GM12875 (cell line): ENCODE results near the gene VMP1.
"Not testable (repeated sequence)": the region's sequence is repeated elsewhere in the genome, so short reads cannot be mapped to it uniquely, and the experiment has no call there.

Experiments
- H3K4me3 ChIP-seq: one replicate; pipeline ENCODE4 v1.5.1; 2011; ENCODE audit warnings: low read depth, low read length, control low read depth
- TF ChIP-seq, protein P1 (sequence below): IDR thresholded peaks from 2 replicates; pipeline ENCODE4 v1.5.1; 2011; ENCODE audit warnings: low read depth, mild to moderate bottlenecking, control low read depth, inconsistent platforms, low read length, moderate library complexity, borderline replicate concordance; ENCODE audit not compliant: insufficient read depth

VMP1 gene

DNA sequence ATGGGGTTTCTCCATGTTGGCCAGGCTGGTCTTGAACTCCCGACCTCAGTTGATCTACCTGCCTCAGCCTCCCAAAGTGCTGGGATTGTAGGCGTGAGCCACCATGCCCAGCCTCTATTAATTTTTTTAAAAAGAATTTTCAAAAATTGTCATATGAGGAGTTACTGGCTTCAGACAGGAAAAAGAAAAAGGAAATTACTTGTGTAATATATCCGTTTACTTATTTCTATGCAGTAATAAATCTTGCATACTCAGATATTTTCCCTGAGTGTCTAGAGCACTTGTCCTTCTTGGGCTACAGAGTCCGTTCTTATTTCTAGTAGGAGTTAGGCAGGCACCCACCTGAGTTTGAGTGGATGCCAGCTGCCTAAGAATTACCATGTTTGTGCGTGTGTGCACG lies 85.8 kb downstream of the VMP1 start:
- H3K4me3 ChIP-seq, result no peak overlapping the region
- TF ChIP-seq, protein P1, sequence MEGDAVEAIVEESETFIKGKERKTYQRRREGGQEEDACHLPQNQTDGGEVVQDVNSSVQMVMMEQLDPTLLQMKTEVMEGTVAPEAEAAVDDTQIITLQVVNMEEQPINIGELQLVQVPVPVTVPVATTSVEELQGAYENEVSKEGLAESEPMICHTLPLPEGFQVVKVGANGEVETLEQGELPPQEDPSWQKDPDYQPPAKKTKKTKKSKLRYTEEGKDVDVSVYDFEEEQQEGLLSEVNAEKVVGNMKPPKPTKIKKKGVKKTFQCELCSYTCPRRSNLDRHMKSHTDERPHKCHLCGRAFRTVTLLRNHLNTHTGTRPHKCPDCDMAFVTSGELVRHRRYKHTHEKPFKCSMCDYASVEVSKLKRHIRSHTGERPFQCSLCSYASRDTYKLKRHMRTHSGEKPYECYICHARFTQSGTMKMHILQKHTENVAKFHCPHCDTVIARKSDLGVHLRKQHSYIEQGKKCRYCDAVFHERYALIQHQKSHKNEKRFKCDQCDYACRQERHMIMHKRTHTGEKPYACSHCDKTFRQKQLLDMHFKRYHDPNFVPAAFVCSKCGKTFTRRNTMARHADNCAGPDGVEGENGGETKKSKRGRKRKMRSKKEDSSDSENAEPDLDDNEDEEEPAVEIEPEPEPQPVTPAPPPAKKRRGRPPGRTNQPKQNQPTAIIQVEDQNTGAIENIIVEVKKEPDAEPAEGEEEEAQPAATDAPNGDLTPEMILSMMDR, result no peak

DNA sequence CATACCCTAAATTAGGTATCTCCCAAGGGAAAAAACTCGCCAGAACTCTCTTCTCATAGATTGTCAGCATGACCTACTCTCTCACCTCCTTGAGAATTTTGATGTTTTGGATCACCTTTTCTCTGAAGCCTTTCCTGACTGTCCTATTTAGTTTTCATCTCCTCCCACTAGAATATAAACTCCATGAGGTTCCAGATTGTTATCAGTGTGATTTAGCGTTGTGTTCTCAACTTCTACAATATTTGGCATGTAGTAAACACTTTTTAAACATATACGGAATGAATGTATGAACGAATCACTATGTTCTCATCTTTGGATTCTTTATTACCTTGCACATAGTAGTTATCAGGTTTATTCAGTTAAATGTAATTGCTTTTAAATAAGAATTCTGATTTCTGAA lies 88.7 kb downstream of the VMP1 start:
- TF ChIP-seq, protein P1, result no peak
- H3K4me3 ChIP-seq, result no peak overlapping the region

DNA sequence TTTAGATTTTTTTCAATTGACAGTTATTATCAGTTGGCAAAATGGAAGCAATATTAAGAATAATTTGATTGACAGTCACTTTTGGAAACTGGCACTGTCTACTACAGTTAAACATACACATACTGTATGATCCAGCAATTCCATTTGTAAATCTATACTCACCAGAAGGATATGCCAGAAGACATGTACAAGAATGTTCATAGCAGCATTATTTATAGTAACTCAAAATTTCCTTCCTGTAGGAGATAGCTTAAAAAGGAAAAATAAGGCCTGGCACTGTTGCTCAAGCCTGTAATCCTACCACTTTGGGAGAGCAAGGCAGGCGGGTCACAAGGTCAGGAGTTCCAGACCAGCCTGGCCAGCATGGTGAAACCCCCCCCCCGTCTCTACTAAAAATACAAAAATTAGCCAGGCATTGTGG lies 89.3 kb downstream of the VMP1 start:
- TF ChIP-seq, protein P1, result no peak

DNA sequence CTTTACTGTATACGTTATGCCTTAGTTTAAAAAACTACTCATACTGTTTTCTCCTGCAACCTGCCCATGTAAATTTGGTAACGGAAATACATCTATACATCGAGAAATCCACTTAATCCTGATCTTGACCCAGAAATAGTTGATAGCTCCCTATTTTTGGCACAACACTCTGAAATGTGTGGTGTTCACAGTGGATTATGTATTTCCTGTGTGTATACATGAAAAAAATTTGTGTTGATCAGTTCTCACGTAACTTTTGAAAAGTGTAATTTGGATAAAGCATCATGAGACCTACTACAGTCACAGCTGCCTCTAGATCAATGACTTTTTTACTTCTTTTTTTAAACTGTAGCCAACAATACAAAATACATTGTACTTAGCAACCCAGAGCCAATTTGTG lies 90.7 kb downstream of the VMP1 start:
- no peak overlapping the region for H3K4me3 ChIP-seq
- TF ChIP-seq, protein P1, result no peak

More for the DNA sequence above, 89.3 kb downstream of the VMP1 start:
- H3K4me3 ChIP-seq, result no peak overlapping the region

DNA sequence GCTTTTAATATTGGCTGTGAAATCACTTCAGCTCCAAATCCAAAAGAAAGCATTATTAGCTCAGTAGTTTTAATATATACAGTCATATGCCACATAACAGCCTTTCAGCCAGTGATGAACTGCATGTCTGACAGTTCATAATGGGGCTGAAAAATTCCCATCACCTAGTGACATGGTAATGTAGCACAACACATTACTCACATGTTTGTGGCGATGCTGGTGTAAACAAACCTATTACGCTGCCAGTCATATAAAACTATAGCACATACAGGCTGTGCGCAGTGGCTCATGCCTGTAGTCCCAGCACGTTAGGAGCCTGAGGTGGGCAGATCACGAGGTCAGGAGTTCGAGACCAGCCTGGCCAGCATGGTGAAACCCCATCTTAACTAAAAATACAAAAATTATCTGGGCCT lies 93.1 kb downstream of the VMP1 start:
- H3K4me3 ChIP-seq, result no peak overlapping the region
- TF ChIP-seq, protein P1, result no peak

DNA sequence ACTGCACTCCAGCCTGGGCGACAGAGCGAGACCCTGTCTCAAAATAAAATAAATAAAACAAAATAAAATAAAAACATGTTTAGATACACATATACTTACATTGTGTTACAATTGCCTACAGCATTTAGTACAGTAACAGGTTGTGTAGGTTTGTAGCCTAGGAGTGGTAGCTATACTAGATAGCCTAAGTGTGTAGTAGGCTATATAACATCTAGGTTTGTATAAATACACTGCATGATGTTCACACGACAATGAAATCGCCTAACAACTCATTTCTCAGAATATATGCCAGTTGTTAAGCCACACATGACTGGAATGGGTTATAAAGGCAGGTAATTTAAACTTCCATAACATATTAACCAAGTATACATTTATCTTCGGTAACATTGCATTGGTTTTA lies 94.7 kb downstream of the VMP1 start:
- H3K4me3 ChIP-seq, result no peak overlapping the region

DNA sequence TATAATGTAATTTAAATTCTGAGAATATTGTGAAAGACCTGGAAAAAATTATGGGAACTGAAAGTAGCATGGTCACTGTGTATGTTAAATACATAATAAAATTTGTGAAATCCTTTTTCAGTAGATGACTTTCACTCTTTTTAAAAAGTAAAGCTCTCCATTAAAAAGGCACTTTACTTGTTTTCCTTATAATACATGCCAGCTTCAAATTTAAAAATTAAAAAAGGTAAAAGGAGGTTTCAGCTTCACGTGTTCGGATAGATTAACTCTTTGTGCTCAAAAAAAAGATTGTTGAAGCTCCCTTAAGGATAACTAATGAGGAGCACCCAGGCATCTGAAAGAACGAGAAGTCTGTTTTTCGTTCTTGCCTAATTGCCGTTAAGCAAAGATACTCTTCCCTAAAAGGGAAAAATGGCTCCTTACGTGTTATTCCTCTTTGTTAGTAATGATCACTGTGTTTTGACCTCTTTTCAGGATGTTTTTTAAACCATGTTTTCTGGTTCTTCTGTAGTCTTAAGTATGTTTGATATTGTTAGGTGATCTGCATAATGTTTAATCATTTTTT lies 97.5 kb downstream of the VMP1 start:
- TF ChIP-seq, protein P1, result no peak
- H3K4me3 ChIP-seq, result no peak overlapping the region

More for the DNA sequence above, 94.7 kb downstream of the VMP1 start:
- TF ChIP-seq, protein P1, result no peak

DNA sequence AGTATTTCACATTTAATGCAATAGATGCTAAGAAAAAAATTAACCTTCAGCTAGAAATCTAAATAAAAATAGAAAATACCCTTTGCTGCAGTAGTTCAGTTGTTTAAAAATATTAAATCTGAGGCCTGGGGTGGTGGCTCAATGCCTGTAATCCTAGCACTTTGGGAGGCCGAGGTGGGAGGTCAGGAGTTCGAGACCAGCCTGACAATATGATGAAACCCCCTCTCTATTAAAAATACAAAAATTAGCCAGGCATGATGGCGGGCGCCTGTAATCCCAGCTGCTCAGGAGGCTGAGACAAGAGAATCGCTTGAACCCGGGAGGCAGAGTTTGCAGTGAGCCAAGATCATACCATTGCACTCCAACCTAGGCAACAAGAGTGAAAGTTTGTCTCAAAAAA lies 98.9 kb downstream of the VMP1 start:
- not testable (repeated sequence) for H3K4me3 ChIP-seq
